Keratinocyte (primary cell): ENCODE results near the gene WTAP. TPM values are rescaled to one million over a fixed set of nuclear protein-coding genes. Genes with fewer than 3 reads are reported as not detected.

ENCODE experiments used
- DNase-seq: peaks from one replicate; pipeline ENCODE4 v3.0.0-alpha.2; 2011; ENCODE audit warnings: low read depth, missing footprints, low spot score
- FAIRE-seq: peaks from 2 replicates; lab custom pipeline; 2011; peaks lifted over from hg19 to GRCh38; lab: Jason Lieb, UNC
- H2AFZ ChIP-seq: 2 replicates; pipeline ENCODE4 v1.6.0; 2012; ENCODE audit warnings: low read length, control low read depth, inconsistent platforms; ENCODE audit not compliant: control insufficient read depth
- H3K27ac ChIP-seq: 2 replicates; pipeline ENCODE4 v1.5.1; 2011; ENCODE audit warnings: low read length; ENCODE audit not compliant: control insufficient read depth, insufficient read depth
- H3K27me3 ChIP-seq: 3 replicates; pipeline ENCODE4 v1.6.0; 2011; ENCODE audit warnings: low read length; ENCODE audit not compliant: control insufficient read depth, insufficient read depth; ENCODE audit errors: extremely low read depth
- H3K36me3 ChIP-seq, 2 experiments: 2 replicates in 1 of 2; 3 replicates in 1 of 2; pipeline ENCODE4 v1.5.1; 2011; ENCODE audit warnings: low read length in 2 of 2, mild to moderate bottlenecking in 1 of 2; ENCODE audit not compliant: control insufficient read depth in 2 of 2, insufficient read depth in 2 of 2; ENCODE audit errors: extremely low read depth in 1 of 2
- H3K4me1 ChIP-seq: 3 replicates; pipeline ENCODE4 v1.5.1; 2011; ENCODE audit warnings: low read length; ENCODE audit not compliant: control insufficient read depth, insufficient read depth; ENCODE audit errors: extremely low read depth
- H3K4me2 ChIP-seq: 3 replicates; pipeline ENCODE4 v1.6.0; 2011; ENCODE audit warnings: low read depth, low read length; ENCODE audit not compliant: control insufficient read depth, insufficient read depth; ENCODE audit errors: extremely low read depth
- H3K4me3 ChIP-seq, 3 experiments: fragments of 200-600 bp in 1 of 3; sonication (generic) in 1 of 3; 2 replicates in 2 of 3; 3 replicates in 1 of 3; pipeline ENCODE4 v1.5.1; 2011 to 2016; ENCODE audit warnings: low read length in 3 of 3, mild to moderate bottlenecking in 3 of 3, control low read depth in 2 of 3, inconsistent platforms in 1 of 3, low read depth in 1 of 3, mixed read lengths in 1 of 3, mixed run types in 1 of 3, moderate library complexity in 1 of 3; ENCODE audit not compliant: control insufficient read depth in 2 of 3, insufficient read depth in 2 of 3; ENCODE audit errors: extremely low read depth in 1 of 3
- H3K79me2 ChIP-seq: 2 replicates; pipeline ENCODE4 v1.6.0; 2012; ENCODE audit warnings: low read length; ENCODE audit not compliant: control insufficient read depth, insufficient read depth
- H3K9ac ChIP-seq: 3 replicates; pipeline ENCODE4 v1.6.0; 2011; ENCODE audit warnings: low read length; ENCODE audit not compliant: control insufficient read depth, insufficient read depth; ENCODE audit errors: extremely low read depth
- H3K9me1 ChIP-seq: 3 replicates; pipeline ENCODE4 v1.6.0; 2011; ENCODE audit warnings: low read length; ENCODE audit not compliant: control insufficient read depth, insufficient read depth; ENCODE audit errors: extremely low read depth
- H3K9me3 ChIP-seq: 2 replicates; pipeline ENCODE4 v1.5.1; 2012; ENCODE audit warnings: low read depth, low read length; ENCODE audit not compliant: control insufficient read depth
- H4K20me1 ChIP-seq: 3 replicates; pipeline ENCODE4 v1.6.0; 2011; ENCODE audit warnings: low read length; ENCODE audit not compliant: control insufficient read depth, insufficient read depth; ENCODE audit errors: extremely low read depth
- EZH2 ChIP-seq: IDR thresholded peaks from one replicate; pipeline ENCODE4 v1.6.1; 2012; ENCODE audit warnings: inconsistent platforms, mild to moderate bottlenecking, low read length, moderate library complexity
- dilution Hi-C: fragments of 300-500 bp; cut with MboI; formaldehyde crosslinking; loops from one replicate; pipeline ENCODE4 v1.7.0; 2020; ENCODE audit warnings: low sequenced_read_pairs; ENCODE audit not compliant: extremely low pct_ligation_motif_present
- polyA plus RNA-seq, 5 experiments: library from polyadenylated mRNA; depleted of rRNA in 3 of 5; stranded (reverse) in 3 of 5; stranded (forward) in 1 of 5; unstranded in 1 of 5; fragments of >200 nt; gene quantifications; 1 replicate in 1 of 5; 2 replicates in 3 of 5; 3 replicates in 1 of 5; pipeline versions ENCODE4 v1.2.1 to v1.2.3, GENCODE V29; 2011 to 2012; ENCODE audit warnings: missing spikeins in 2 of 5, low read depth in 1 of 5, low replicate concordance in 1 of 5
- TF ChIP-seq, protein P1 (sequence below), 3 experiments: IDR thresholded peaks in 1 of 3; conservative IDR thresholded peaks in 1 of 3; optimal IDR thresholded peaks in 1 of 3; 2 replicates in 2 of 3; 3 replicates in 1 of 3; pipeline versions ENCODE3 to v1.5.1; 2011; ENCODE audit warnings: low read length in 3 of 3, mild to moderate bottlenecking in 3 of 3, moderate library complexity in 2 of 3, control low read depth in 1 of 3, inconsistent platforms in 1 of 3; ENCODE audit not compliant: insufficient read depth in 2 of 3; ENCODE audit errors: extremely low read depth in 1 of 3

The WTAP gene
- polyA plus RNA-seq, 1 donor (not counting 4 experiments of a cell fraction or from before 2014, with no cell fraction given): 40.2 TPM

DNA sequence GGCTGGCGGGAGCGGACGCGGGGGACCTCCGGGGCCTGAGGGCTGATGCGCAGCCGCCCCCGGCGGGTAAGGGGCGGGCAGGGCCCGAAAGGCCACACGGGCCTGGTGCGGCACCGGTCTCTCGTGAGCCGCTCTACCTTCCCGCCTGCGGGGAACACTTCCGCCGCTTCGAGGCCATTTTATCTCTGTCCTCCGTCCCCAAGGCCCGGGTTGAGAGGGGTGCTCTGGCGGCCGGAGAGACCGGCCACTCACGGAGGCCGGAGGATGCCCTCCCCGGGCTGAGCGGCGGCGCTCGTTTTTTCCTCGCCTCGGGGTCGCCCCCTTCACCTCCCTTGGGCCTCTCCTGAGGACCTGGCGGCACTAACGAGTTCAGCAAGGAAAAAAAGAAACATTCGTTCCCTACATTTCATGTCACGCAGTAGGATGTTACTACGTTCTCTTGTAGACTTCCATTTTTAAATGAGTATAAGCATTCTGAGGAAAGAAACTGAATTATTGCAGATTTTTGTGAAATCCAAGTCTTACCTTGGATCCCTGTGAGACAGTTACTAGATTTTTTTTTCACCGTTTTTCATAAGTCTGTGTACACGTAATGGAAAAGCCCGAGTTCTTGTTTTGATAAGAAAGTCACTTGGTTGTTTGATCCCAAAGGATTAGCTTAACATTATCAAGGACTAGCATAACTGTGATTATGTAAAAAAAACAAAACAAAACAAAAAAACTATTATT, 575 bp downstream of the WTAP start:
- no peaks in the 10 kb centered on the region for H3K9me3 ChIP-seq
- peak overlapping the region; percentile 82 for H3K4me2 ChIP-seq
- H3K79me2 ChIP-seq: peaks cover 88% of the 10 kb centered on the region
- peak overlapping the region; percentile 98 for H3K27ac ChIP-seq
- H3K9me1 ChIP-seq: no peaks in the 10 kb centered on the region
- H3K36me3 ChIP-seq: peaks cover 0 to 5% of the 10 kb centered on the region in 2 experiments
- peaks cover 5% of the 10 kb centered on the region for H4K20me1 ChIP-seq
- peaks cover 18% of the 10 kb centered on the region for H3K4me1 ChIP-seq
- peak overlapping the region; percentile 98 for H3K9ac ChIP-seq
- DNase-seq: no peak
- TF ChIP-seq, protein P1, sequence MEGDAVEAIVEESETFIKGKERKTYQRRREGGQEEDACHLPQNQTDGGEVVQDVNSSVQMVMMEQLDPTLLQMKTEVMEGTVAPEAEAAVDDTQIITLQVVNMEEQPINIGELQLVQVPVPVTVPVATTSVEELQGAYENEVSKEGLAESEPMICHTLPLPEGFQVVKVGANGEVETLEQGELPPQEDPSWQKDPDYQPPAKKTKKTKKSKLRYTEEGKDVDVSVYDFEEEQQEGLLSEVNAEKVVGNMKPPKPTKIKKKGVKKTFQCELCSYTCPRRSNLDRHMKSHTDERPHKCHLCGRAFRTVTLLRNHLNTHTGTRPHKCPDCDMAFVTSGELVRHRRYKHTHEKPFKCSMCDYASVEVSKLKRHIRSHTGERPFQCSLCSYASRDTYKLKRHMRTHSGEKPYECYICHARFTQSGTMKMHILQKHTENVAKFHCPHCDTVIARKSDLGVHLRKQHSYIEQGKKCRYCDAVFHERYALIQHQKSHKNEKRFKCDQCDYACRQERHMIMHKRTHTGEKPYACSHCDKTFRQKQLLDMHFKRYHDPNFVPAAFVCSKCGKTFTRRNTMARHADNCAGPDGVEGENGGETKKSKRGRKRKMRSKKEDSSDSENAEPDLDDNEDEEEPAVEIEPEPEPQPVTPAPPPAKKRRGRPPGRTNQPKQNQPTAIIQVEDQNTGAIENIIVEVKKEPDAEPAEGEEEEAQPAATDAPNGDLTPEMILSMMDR (optimal IDR thresholded peaks at IDR 0.05 in 1 of 3, IDR thresholded peaks at IDR 0.05 in 1 of 3, conservative IDR thresholded peaks at IDR 0.05 in 1 of 3; ENCODE audit: extremely low read depth in 1 of 3, insufficient read depth in 2 of 3, low read length in 3 of 3): no peak
- TF ChIP-seq EZH2: no peak
- no peak for FAIRE-seq
- dilution Hi-C loops: no loop called here
- no peak overlapping the region for H2AFZ ChIP-seq
- peak overlapping the region; percentile 82 to 98 (median 90) for H3K4me3 ChIP-seq
- H3K27me3 ChIP-seq: no peaks in the 10 kb centered on the region

DNA sequence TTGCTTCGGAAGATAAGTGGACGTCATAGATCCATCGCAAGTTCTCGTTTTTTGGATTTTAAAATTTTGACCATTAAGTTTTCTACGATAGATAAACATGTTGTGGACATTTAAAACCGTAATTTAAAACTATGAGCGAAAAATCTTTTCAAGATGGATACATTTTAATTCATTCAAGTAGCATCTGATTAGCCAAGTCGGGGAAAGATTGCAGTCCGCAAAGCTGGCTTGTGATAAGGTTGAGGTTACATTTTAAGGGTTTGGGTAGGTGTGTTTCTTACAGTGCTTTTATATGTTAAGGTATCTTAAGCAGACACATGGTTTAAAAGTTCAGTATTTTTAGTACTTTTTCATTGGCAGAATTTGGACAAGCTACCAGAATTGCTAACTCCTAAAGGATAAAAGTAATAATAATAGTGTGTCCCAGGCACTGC, 1.2 kb downstream of the WTAP start:
- FAIRE-seq: no peak

More for the DNA sequence above, 1.2 kb downstream of the WTAP start:
- peaks cover 0 to 7% of the 10 kb centered on the region in 2 experiments for H3K36me3 ChIP-seq
- no peaks in the 10 kb centered on the region for H3K9me3 ChIP-seq
- TF ChIP-seq EZH2: no peak
- TF ChIP-seq, protein P1 (optimal IDR thresholded peaks at IDR 0.05 in 1 of 3, IDR thresholded peaks at IDR 0.05 in 1 of 3, conservative IDR thresholded peaks at IDR 0.05 in 1 of 3; ENCODE audit: extremely low read depth in 1 of 3, insufficient read depth in 2 of 3, low read length in 3 of 3): no peak
- H3K9ac ChIP-seq: peak overlapping the region; percentile 98
- H3K27me3 ChIP-seq: no peaks in the 10 kb centered on the region
- peaks cover 88% of the 10 kb centered on the region for H3K79me2 ChIP-seq
- peak overlapping the region; percentile 98 for H3K27ac ChIP-seq
- H2AFZ ChIP-seq: no peak overlapping the region
- H3K9me1 ChIP-seq: no peaks in the 10 kb centered on the region
- dilution Hi-C loops: no loop called here
- H3K4me1 ChIP-seq: peaks cover 18% of the 10 kb centered on the region
- H3K4me2 ChIP-seq: peak overlapping the region; percentile 82
- no peak for DNase-seq
- H3K4me3 ChIP-seq: peak overlapping the region; percentile 82 to 98 (median 90)
- H4K20me1 ChIP-seq: peaks cover 2% of the 10 kb centered on the region
